GM12873 (cell line): ENCODE measurements around the gene TFB1M.

Experiments used
- CTCF ChIP-seq: IDR thresholded peaks from 2 replicates; pipeline ENCODE4 v1.5.1; 2012; ENCODE audit warnings: low read depth, mild to moderate bottlenecking, moderate library complexity, low read length, control low read depth; ENCODE audit not compliant: insufficient read depth; ENCODE audit errors: missing control alignments

The TFB1M gene

GRCh38 chr6:155330922-155331321, 16.6 kb upstream of the TFB1M start:
- TF ChIP-seq CTCF = no peak

GRCh38 chr6:155330133-155330734, 15.9 kb upstream of the TFB1M start:
- TF ChIP-seq CTCF = no peak

- no peak for TF ChIP-seq CTCF
Observed at GRCh38 chr6:155329460-155330132, 15.3 kb upstream of the TFB1M start.

GRCh38 chr6:155328539-155329459, 14.5 kb upstream of the TFB1M start:
- TF ChIP-seq CTCF = no peak

GRCh38 chr6:155328074-155328538, 13.8 kb upstream of the TFB1M start:
- no peak for TF ChIP-seq CTCF

- TF ChIP-seq CTCF = peak; percentile 64
Observed at GRCh38 chr6:155327326-155328073, 13.2 kb upstream of the TFB1M start.
